Nephron progenitor cell (in vitro differentiated cells): ENCODE measurements around the gene SMG7.

Source experiments
- DNase-seq: peaks from one replicate; pipeline ENCODE4 v3.0.0; 2021
- H3K27ac Mint-ChIP-seq: 2 replicates; pipeline ENCODE4 v1.8.0; 2021; ENCODE audit warnings: mild to moderate bottlenecking, moderate library complexity, mixed read lengths
- H3K27me3 Mint-ChIP-seq: 2 replicates; pipeline ENCODE4 v1.8.0; 2021; ENCODE audit warnings: mild to moderate bottlenecking, low read depth, mixed read lengths; ENCODE audit not compliant: poor library complexity
- H3K36me3 Mint-ChIP-seq: 2 replicates; pipeline ENCODE4 v1.8.0; 2021; ENCODE audit warnings: low read depth, mixed read lengths
- H3K4me1 Mint-ChIP-seq: 2 replicates; pipeline ENCODE4 v1.8.0; 2021; ENCODE audit warnings: mixed read lengths
- H3K4me3 Mint-ChIP-seq: 2 replicates; pipeline ENCODE4 v1.8.0; 2021; ENCODE audit warnings: mild to moderate bottlenecking, moderate library complexity, mixed read lengths
- H3K9me3 Mint-ChIP-seq: 2 replicates; pipeline ENCODE4 v1.8.0; 2021; ENCODE audit warnings: mild to moderate bottlenecking, moderate library complexity, mixed read lengths
- CTCF ChIP-seq: fragments of 200-600 bp; sonication (generic); IDR thresholded peaks from 2 replicates; pipeline ENCODE4 v1.5.0; 2021; ENCODE audit warnings: antibody characterized with exemption

The SMG7 gene

DNA sequence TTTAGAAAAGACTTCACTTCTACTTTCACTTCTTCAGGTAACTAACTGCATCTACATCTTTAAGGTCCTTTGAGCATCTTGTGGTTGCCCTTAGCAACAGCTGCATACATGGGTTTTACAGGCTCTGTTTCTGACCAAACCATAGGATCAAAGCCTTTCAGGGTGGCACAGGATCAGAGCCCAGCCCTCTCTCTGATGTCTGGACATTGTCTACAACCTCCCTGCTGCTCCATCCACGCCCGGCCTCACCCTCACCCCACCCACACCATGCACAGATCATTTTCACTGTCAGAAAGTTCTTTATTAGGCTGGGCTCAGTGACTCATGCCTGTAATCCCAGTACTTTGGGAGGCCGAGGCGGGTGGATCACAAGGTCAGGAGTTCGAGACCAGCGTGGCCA is 112.7 kb downstream of the SMG7 start:
- Mint-ChIP-seq H3K4me3 (no peak overlapping the region), H3K27me3 (peaks cover 3% of the 10 kb centered on the region), H3K27ac (no peak overlapping the region), H3K9me3 (no peaks in the 10 kb centered on the region), H3K4me1 (peaks cover 18% of the 10 kb centered on the region), H3K36me3 (no peaks in the 10 kb centered on the region)
- no peak for TF ChIP-seq CTCF
- DNase-seq, result no peak

- H3K36me3 Mint-ChIP-seq, result no peaks in the 10 kb centered on the region
- H3K27ac Mint-ChIP-seq, result no peak overlapping the region
- DNase-seq, result no peak
- H3K27me3 Mint-ChIP-seq, result peaks cover 3% of the 10 kb centered on the region
- no peak overlapping the region for H3K4me3 Mint-ChIP-seq
- H3K9me3 Mint-ChIP-seq, result no peaks in the 10 kb centered on the region
- peaks cover 9% of the 10 kb centered on the region for H3K4me1 Mint-ChIP-seq
- TF ChIP-seq CTCF, result no peak
These were observed 114.2 kb downstream of the SMG7 start for GRCh38 chr1:183586455-183586854.

DNA sequence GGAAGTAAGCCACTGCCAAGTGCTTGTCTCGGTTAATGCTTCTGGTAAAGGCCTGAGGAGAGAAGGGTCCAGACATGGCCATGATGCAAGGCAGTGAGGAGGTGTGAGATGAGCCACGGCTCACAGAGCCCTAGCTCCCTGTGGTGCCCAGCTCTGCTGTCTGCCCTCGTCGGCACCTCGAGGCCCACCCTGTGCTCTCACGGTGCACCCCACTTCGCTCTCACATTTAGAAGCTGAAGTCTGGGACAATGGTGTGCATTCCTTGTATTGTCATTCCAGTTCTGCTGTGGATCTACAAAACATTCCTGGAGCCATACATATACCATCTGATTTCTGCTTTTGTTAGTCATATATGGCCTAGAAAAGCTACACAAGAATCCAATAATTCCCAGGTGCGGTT is 114.6 kb downstream of the SMG7 start:
- Mint-ChIP-seq H3K4me1 (peaks cover 9% of the 10 kb centered on the region), H3K36me3 (no peaks in the 10 kb centered on the region), H3K27ac (no peak overlapping the region), H3K9me3 (no peaks in the 10 kb centered on the region), H3K27me3 (peaks cover 3% of the 10 kb centered on the region), H3K4me3 (no peak overlapping the region)
- DNase-seq, result no peak
- TF ChIP-seq CTCF, result no peak

- Mint-ChIP-seq H3K27ac (no peak overlapping the region), H3K4me1 (peaks cover 21% of the 10 kb centered on the region), H3K27me3 (peaks cover 3% of the 10 kb centered on the region), H3K9me3 (no peaks in the 10 kb centered on the region), H3K4me3 (no peak overlapping the region), H3K36me3 (no peaks in the 10 kb centered on the region)
- no peak for DNase-seq
- TF ChIP-seq CTCF, result no peak
These were observed 116.5 kb downstream of the SMG7 start for GRCh38 chr1:183588827-183589226.

DNA sequence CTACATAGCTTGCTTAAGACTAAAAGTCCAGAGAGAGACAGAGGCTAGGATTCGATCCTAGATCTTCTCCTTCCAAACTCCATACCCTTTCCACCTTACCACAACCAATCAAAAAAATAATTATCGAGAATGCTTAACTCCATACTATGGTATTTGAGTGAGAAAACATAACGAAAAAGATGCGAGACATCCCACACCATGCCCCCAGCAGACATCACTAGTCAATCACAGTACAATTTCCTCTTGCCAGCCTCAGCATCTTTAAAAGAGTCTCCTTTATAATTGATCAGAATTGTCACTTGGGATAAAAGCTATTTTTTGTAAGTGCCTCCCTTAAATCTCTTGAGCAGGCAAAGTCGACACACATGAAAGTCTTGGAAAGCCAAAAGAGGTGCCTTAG is 117.1 kb downstream of the SMG7 start:
- Mint-ChIP-seq H3K36me3 (no peaks in the 10 kb centered on the region), H3K4me3 (no peak overlapping the region), H3K27ac (no peak overlapping the region), H3K9me3 (no peaks in the 10 kb centered on the region), H3K27me3 (no peaks in the 10 kb centered on the region), H3K4me1 (peaks cover 22% of the 10 kb centered on the region)
- DNase-seq, result no peak
- no peak for TF ChIP-seq CTCF

DNA sequence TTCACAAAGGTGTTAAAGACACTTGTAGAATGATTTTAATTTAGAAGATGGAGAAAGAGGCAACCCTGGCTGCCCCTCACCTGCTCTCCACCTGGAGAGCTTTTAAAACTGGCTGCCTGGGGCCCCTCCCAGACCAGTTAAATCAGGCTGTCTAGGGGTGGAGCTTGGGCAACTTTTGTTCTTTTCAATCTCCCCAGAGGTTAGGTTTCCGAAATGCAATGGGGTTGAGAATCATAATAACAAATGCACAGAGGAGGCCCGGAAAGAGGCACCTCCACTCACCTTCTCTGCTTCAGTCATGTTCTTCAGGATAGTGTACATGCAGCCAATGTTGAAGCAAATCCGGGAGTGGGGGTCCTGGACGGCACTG is 117.6 kb downstream of the SMG7 start:
- no peaks in the 10 kb centered on the region for H3K27me3 Mint-ChIP-seq
- no peak overlapping the region for H3K4me3 Mint-ChIP-seq
- no peak for TF ChIP-seq CTCF
- H3K36me3 Mint-ChIP-seq, result no peaks in the 10 kb centered on the region
- no peak overlapping the region for H3K27ac Mint-ChIP-seq
- no peak for DNase-seq
- no peaks in the 10 kb centered on the region for H3K9me3 Mint-ChIP-seq
- H3K4me1 Mint-ChIP-seq, result peaks cover 22% of the 10 kb centered on the region
